Smooth muscle cell (in vitro differentiated cells): Measurements from ENCODE around the gene S100A7. TPM values are rescaled to one million over a fixed set of nuclear protein-coding genes. Genes with fewer than 3 reads are reported as not detected.
A peak's percentile ranks its signal among the peaks of the same experiment; 100 is the strongest.

Source experiments
- DNase-seq: peaks from one replicate; lab custom pipeline; 2025; ENCODE audit not compliant: unreplicated experiment; lab: John Stamatoyannopoulos, UW
- H2AFZ ChIP-seq: fragments of 200-600 bp; sonication (generic); 2 replicates; pipeline ENCODE4 v1.6.0; 2016; ENCODE audit warnings: antibody characterized with exemption, low read depth, mild to moderate bottlenecking
- H3F3A ChIP-seq: fragments of 200-600 bp; sonication (generic); 2 replicates; pipeline ENCODE4 v1.6.0; 2017; ENCODE audit warnings: antibody characterized with exemption, low read depth
- H3K27ac ChIP-seq: fragments of 200-600 bp; sonication (generic); 2 replicates; pipeline ENCODE4 v1.5.1; 2016; ENCODE audit warnings: low read depth, mild to moderate bottlenecking
- H3K27me3 ChIP-seq: fragments of 200-600 bp; sonication (generic); 2 replicates; pipeline ENCODE4 v1.6.1; 2016; ENCODE audit warnings: low read depth, mild to moderate bottlenecking
- H3K36me3 ChIP-seq: fragments of 200-600 bp; sonication (generic); 2 replicates; pipeline ENCODE4 v1.5.1; 2016; ENCODE audit warnings: low read depth
- H3K4me1 ChIP-seq: fragments of 200-600 bp; sonication (generic); 2 replicates; pipeline ENCODE4 v1.5.1; 2016; ENCODE audit warnings: low read depth
- H3K4me2 ChIP-seq: fragments of 200-600 bp; sonication (generic); 2 replicates; pipeline ENCODE4 v1.6.0; 2016; ENCODE audit warnings: mild to moderate bottlenecking
- H3K4me3 ChIP-seq: fragments of 200-600 bp; sonication (generic); 2 replicates; pipeline ENCODE4 v1.5.1; 2016; ENCODE audit warnings: mild to moderate bottlenecking
- H3K79me2 ChIP-seq: fragments of 200-600 bp; sonication (generic); 2 replicates; pipeline ENCODE4 v1.6.0; 2016; ENCODE audit warnings: low read depth, mild to moderate bottlenecking
- H3K9ac ChIP-seq: fragments of 200-600 bp; sonication (generic); 2 replicates; pipeline ENCODE4 v1.6.0; 2016; ENCODE audit warnings: low read depth
- H3K9me3 ChIP-seq: fragments of 200-600 bp; sonication (generic); replicated peaks from 2 replicates; pipeline ENCODE4 v1.5.1; 2016; ENCODE audit warnings: low read depth
- H4K20me1 ChIP-seq: fragments of 200-600 bp; sonication (generic); 2 replicates; pipeline ENCODE4 v1.6.0; 2016; ENCODE audit warnings: low read depth
- CTCF ChIP-seq: fragments of 200-600 bp; sonication (generic); IDR thresholded peaks from 2 replicates; pipeline ENCODE4 v1.5.1; 2017; ENCODE audit warnings: borderline replicate concordance, mild to moderate bottlenecking, antibody characterized with exemption; ENCODE audit not compliant: insufficient read depth, poor library complexity, severe bottlenecking
- WGBS: methylation state at CpG from one replicate; pipeline ENCODE4 v1.1.7; 2016; ENCODE audit warnings: low lambda C conversion rate; 5-methylcytosine and 5-hydroxymethylcytosine counted together
- polyA plus RNA-seq: library from polyadenylated mRNA; unstranded; fragments of >200 nt; fragmentation: Nextera tagmentation; extraction: Ambion mirVana; gene quantifications from 2 replicates; pipeline ENCODE4 v1.2.1, GENCODE V29; 2016
- total RNA-seq: library from RNA; depleted of rRNA; stranded (reverse); fragments of >200 nt; gene quantifications from 2 replicates; pipeline ENCODE4 v1.2.3, GENCODE V29; 2014

Gene S100A7
- total RNA-seq (not detected in 2 replicates), polyA plus RNA-seq (not detected in 2 replicates)

DNA sequence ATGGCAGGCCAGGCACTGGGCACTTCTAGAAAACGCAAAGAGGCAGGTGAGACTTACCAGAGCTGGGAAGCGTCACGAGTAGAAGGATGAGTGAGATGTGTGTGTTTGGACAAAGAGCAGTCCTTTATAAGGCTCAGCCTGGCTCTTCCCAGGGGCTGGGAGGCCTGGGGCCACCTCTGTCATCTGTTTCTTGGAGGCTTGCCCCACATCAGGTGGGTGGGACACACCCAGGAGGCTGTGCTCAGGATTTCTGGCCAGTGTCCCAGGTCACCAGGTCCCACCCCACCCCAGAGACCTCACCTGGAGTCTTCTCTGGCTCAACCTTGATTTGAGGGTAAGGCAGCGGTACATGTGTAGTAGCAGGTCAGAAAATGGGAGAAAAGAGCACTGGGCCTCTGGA lies at the start of gene S100A7:
S100A7 (minus strand) TSS at position 101 of the 400 bp plus-strand sequence. CDS start 1,638 bp downstream, outside the sequence.
- 83% methylated on average over 4 of the region's 4 CpGs for WGBS
- Histone ChIP-seq H3K27ac (no peak within 1 kb of the TSS), H3F3A (no peaks in the 10 kb centered on the region), H2AFZ (no peak within 1 kb of the TSS), H4K20me1 (no peaks in the 10 kb centered on the region), H3K79me2 (no peaks in the 10 kb centered on the region), H3K9ac (no peak within 1 kb of the TSS), H3K36me3 (no peaks in the 10 kb centered on the region), H3K27me3 (no peaks in the 10 kb centered on the region), H3K4me1 (no peaks in the 10 kb centered on the region), H3K9me3 (no peaks in the 10 kb centered on the region), H3K4me2 (no peak within 1 kb of the TSS), H3K4me3 (no peak within 1 kb of the TSS)
- no peak for TF ChIP-seq CTCF
- no peak for DNase-seq

GRCh38 chr1:153509729-153510354 lies 49.4 kb upstream of the S100A7 start:
- Histone ChIP-seq H3K36me3 (no peaks in the 10 kb centered on the region), H3K27ac (no peak overlapping the region), H3F3A (peaks cover 7% of the 10 kb centered on the region), H3K4me2 (no peak overlapping the region), H3K4me3 (no peak overlapping the region), H3K9me3 (no peaks in the 10 kb centered on the region), H3K79me2 (no peaks in the 10 kb centered on the region), H4K20me1 (no peaks in the 10 kb centered on the region), H3K9ac (no peak overlapping the region), H3K4me1 (peaks cover 7% of the 10 kb centered on the region), H2AFZ (no peak overlapping the region), H3K27me3 (no peaks in the 10 kb centered on the region)
- no peak for DNase-seq
- peak; percentile 65 for TF ChIP-seq CTCF
- WGBS = 47% methylated on average over 4 of the region's 4 CpGs

GRCh38 chr1:153509036-153509435 lies 48.6 kb upstream of the S100A7 start:
- TF ChIP-seq CTCF = no peak
- H3K27me3 ChIP-seq = no peaks in the 10 kb centered on the region
- H3K9ac ChIP-seq = no peak overlapping the region
- H3K36me3 ChIP-seq = no peaks in the 10 kb centered on the region
- H3K27ac ChIP-seq = no peak overlapping the region
- H3K9me3 ChIP-seq = no peaks in the 10 kb centered on the region
- H3K4me3 ChIP-seq = no peak overlapping the region
- WGBS = 89% methylated on average over 3 of the region's 3 CpGs
- peaks cover 7% of the 10 kb centered on the region for H3K4me1 ChIP-seq
- no peak overlapping the region for H2AFZ ChIP-seq
- H3K4me2 ChIP-seq = no peak overlapping the region
- no peak for DNase-seq
- peaks cover 7% of the 10 kb centered on the region for H3F3A ChIP-seq
- no peaks in the 10 kb centered on the region for H3K79me2 ChIP-seq
- no peaks in the 10 kb centered on the region for H4K20me1 ChIP-seq

DNA sequence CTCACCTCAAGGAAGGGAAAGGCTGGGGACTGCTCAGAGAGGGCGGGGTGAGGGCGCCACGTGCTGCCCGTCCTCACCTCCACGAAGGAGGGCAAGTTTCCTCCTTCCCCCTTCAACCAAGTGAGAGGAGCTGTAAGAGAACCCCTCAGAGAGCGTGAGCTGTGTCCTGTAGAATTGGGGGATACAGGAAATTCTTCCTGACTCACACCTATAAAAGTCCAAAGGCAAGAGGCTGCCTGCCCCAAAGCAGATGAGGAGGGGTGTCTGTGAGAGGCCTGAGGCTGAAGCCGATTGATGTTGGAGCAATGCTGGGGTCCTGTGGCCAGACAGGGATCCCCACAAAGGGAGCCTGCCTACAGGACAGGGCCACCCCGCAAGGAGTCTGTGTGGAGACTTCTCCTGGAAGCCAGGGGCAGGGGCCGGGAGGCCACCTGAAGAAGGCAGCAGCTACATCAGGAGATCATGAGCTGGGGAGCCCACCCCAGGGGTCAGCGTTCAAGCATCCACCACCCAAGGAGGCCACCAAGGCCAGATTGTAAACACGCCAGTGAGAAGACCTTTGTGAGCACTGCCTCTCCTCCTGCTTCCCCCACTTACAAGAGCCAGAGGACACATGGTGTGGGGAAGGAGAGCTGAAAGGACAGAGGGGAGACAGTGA lies 47.6 kb upstream of the S100A7 start:
- TF ChIP-seq CTCF = no peak
- peak overlapping the region; percentile 60 for H2AFZ ChIP-seq
- 81% methylated on average over 11 of the region's 11 CpGs for WGBS
- H3K79me2 ChIP-seq = no peaks in the 10 kb centered on the region
- peak overlapping the region; percentile 64 for H3K4me2 ChIP-seq
- H3K27ac ChIP-seq = no peak overlapping the region
- H3K36me3 ChIP-seq = no peaks in the 10 kb centered on the region
- H3K9me3 ChIP-seq = no peaks in the 10 kb centered on the region
- H3K4me1 ChIP-seq = peaks cover 7% of the 10 kb centered on the region
- no peaks in the 10 kb centered on the region for H3K27me3 ChIP-seq
- H4K20me1 ChIP-seq = no peaks in the 10 kb centered on the region
- no peak overlapping the region for H3K9ac ChIP-seq
- H3K4me3 ChIP-seq = no peak overlapping the region
- no peak for DNase-seq
- H3F3A ChIP-seq = peaks cover 7% of the 10 kb centered on the region
